ENCODE data around the gene SRL.

SRL gene

DNA sequence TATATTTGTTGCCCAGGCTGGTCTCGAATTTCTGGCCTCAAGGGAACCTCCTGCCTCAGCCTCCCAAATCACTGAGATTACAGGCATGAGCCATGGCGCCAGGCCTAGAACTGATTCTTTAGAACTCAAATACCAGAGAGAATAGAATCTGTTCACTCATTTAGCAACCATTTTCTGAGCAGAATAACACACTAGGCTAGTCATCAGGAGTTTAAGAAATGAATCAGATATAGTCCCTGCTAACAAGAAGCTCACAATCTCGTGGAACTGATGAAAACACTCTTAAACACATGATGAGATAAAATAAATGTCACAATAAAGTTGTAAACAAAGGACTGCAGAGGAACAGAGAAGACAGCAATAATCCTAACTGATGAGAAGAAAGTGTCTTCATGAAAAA, 69.8 kb downstream of the SRL start:
- TF ChIP-seq ZNF384 (IDR thresholded peaks at IDR 0.05) (no peak), LEF1 (IDR thresholded peaks at IDR 0.05; ENCODE audit: borderline replicate concordance) (no peak)
- DNase-seq (ENCODE audit: extremely low spot score), result no peak
- POLR2A ChIA-PET, result interaction anchor here (1.2 kb wide), 1 partner anchor 12 kb away, joined by 4 read pairs; no protein-coding TSS in a partner anchor
- CTCF ChIA-PET, result no interaction called here

GRCh38 chr16:4169415-4169814, 72.5 kb downstream of the SRL start:
- no peak for TF ChIP-seq ZNF384 (IDR thresholded peaks at IDR 0.05)
- no peak for TF ChIP-seq L3MBTL2 (conservative IDR thresholded peaks at IDR 0.05)
- TF ChIP-seq LEF1 (IDR thresholded peaks at IDR 0.05; ENCODE audit: borderline replicate concordance), result no peak
- TF ChIP-seq ELF4 (IDR thresholded peaks at IDR 0.05), result no peak
- TF ChIP-seq BHLHE40 (IDR thresholded peaks at IDR 0.05; ENCODE audit: borderline replicate concordance), result no peak
- no peak for TF ChIP-seq ARNT (IDR thresholded peaks at IDR 0.05)
- no peak for TF ChIP-seq SP1 (IDR thresholded peaks at IDR 0.05)
- TF ChIP-seq HDGF (IDR thresholded peaks at IDR 0.05; ENCODE audit: borderline replicate concordance), result no peak
- no peak for TF ChIP-seq TARDBP (IDR thresholded peaks at IDR 0.05)
- no peak for TF ChIP-seq NFRKB (IDR thresholded peaks at IDR 0.05)
- no peak for TF ChIP-seq FOXA1 (IDR thresholded peaks at IDR 0.05)
- no peak for TF ChIP-seq FOXM1 (IDR thresholded peaks at IDR 0.05; ENCODE audit: borderline replicate concordance)
- TF ChIP-seq FOXK2 (IDR thresholded peaks at IDR 0.05), result no peak
- TF ChIP-seq SUZ12 (IDR thresholded peaks at IDR 0.05), result no peak
- no peak for TF ChIP-seq PKNOX1 (IDR thresholded peaks at IDR 0.05)
- no peak for TF ChIP-seq CTBP1 (IDR thresholded peaks at IDR 0.05; ENCODE audit: borderline replicate concordance)
- ChIA-PET POLR2A (interaction anchor here (1.1 kb wide), 1 partner anchor 14 kb away, joined by 5 read pairs; no protein-coding TSS in a partner anchor), CTCF (no interaction called here)
- no peak for DNase-seq (ENCODE audit: extremely low spot score)

GRCh38 chr16:4166821-4167220, 75.1 kb downstream of the SRL start:
- POLR2A ChIA-PET, result interaction anchor here (1.3 kb wide), 1 partner anchor 16 kb away, joined by 4 read pairs; no protein-coding TSS in a partner anchor
- DNase-seq (ENCODE audit: extremely low spot score), result no peak
- TF ChIP-seq ELF4 (IDR thresholded peaks at IDR 0.05), result no peak
- TF ChIP-seq SUZ12 (IDR thresholded peaks at IDR 0.05), result no peak
- no peak for TF ChIP-seq TARDBP (IDR thresholded peaks at IDR 0.05)
- TF ChIP-seq ZNF384 (IDR thresholded peaks at IDR 0.05), result no peak
- TF ChIP-seq ARNT (IDR thresholded peaks at IDR 0.05), result no peak
- TF ChIP-seq L3MBTL2 (conservative IDR thresholded peaks at IDR 0.05), result no peak
- TF ChIP-seq NFRKB (IDR thresholded peaks at IDR 0.05), result no peak
- TF ChIP-seq FOXA1 (IDR thresholded peaks at IDR 0.05), result no peak
- TF ChIP-seq SP1 (IDR thresholded peaks at IDR 0.05), result no peak
- no peak for TF ChIP-seq LEF1 (IDR thresholded peaks at IDR 0.05; ENCODE audit: borderline replicate concordance)
- no peak for TF ChIP-seq HDGF (IDR thresholded peaks at IDR 0.05; ENCODE audit: borderline replicate concordance)
- TF ChIP-seq BHLHE40 (IDR thresholded peaks at IDR 0.05; ENCODE audit: borderline replicate concordance), result no peak
- no peak for TF ChIP-seq FOXK2 (IDR thresholded peaks at IDR 0.05)
- no peak for TF ChIP-seq CTBP1 (IDR thresholded peaks at IDR 0.05; ENCODE audit: borderline replicate concordance)
- TF ChIP-seq FOXM1 (IDR thresholded peaks at IDR 0.05; ENCODE audit: borderline replicate concordance), result no peak
- TF ChIP-seq PKNOX1 (IDR thresholded peaks at IDR 0.05), result no peak
- CTCF ChIA-PET, result no interaction called here

DNA sequence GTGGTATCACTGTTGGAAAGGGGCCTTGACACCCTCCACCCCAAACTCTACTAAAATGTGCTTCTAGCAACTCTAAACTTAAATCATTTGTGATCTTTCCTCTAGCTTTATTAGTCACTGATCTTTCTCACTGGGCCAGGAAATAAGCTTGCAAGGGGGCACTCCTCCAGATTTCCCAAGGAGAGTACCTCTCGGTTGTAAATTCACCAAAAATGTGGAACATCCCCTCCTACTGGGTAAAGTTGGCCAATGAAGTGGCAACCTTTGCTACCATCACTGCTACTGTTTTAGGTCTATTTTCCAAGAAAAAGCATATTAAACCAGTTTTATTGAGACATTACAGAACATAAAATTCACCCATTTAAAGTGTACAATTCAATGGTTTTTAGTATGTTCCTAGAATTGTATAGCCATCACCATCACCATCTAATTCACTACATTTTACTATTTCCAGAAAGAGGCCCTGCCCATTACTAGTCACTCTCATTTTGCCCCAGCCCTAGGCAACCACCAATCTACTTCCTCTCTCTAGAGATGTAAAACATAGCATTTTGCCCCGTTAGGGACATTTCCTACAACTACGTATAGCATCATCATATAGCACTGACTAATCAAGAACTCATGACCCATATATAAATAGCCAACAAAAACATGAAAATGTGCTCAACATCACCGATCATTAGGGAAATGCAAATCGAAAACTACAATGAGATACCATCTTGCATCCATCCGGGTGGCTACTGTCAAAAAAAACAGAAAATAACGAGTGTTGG, 81.0 kb downstream of the SRL start:
- POLR2A ChIA-PET, result no interaction called here
- DNase-seq (ENCODE audit: extremely low spot score), result no peak
- CTCF ChIA-PET, result no interaction called here
- no peak for TF ChIP-seq LEF1 (IDR thresholded peaks at IDR 0.05; ENCODE audit: borderline replicate concordance)
- no peak for TF ChIP-seq ELF4 (IDR thresholded peaks at IDR 0.05)
- TF ChIP-seq TARDBP (IDR thresholded peaks at IDR 0.05), result no peak
- TF ChIP-seq FOXM1 (IDR thresholded peaks at IDR 0.05; ENCODE audit: borderline replicate concordance), result no peak
- no peak for TF ChIP-seq FOXA1 (IDR thresholded peaks at IDR 0.05)
- TF ChIP-seq ARNT (IDR thresholded peaks at IDR 0.05), result no peak
- no peak for TF ChIP-seq HDGF (IDR thresholded peaks at IDR 0.05; ENCODE audit: borderline replicate concordance)
- TF ChIP-seq SP1 (IDR thresholded peaks at IDR 0.05), result no peak
- TF ChIP-seq SUZ12 (IDR thresholded peaks at IDR 0.05), result no peak
- TF ChIP-seq NFRKB (IDR thresholded peaks at IDR 0.05), result no peak

DNA sequence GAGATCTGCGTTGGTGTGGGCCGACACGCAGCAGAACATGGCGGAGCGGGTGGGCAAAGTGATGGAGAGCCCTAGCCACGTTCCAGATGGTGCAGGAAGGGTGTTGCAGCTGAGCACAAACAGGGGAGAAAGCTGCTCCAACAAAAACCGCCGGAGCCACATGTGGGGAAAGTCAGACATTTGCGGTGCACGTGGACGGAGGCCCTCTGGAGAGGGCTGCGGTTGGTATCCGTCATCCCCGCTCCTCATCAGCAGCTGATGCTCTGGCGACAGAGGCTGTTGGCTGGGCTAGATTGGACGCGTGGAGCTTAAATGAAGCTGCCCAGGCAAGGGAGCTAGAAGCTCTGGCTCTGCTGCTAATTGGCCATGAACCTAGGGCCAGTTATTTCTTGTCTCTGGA, 82.2 kb downstream of the SRL start:
- TF ChIP-seq NFRKB (IDR thresholded peaks at IDR 0.05) (no peak), CTBP1 (IDR thresholded peaks at IDR 0.05; ENCODE audit: borderline replicate concordance) (no peak), TARDBP (IDR thresholded peaks at IDR 0.05) (no peak), ELF4 (IDR thresholded peaks at IDR 0.05) (no peak), SUZ12 (IDR thresholded peaks at IDR 0.05) (no peak), FOXK2 (IDR thresholded peaks at IDR 0.05) (no peak), PKNOX1 (IDR thresholded peaks at IDR 0.05) (no peak), FOXM1 (IDR thresholded peaks at IDR 0.05; ENCODE audit: borderline replicate concordance) (no peak), L3MBTL2 (conservative IDR thresholded peaks at IDR 0.05) (no peak), ARNT (IDR thresholded peaks at IDR 0.05) (no peak), LEF1 (IDR thresholded peaks at IDR 0.05; ENCODE audit: borderline replicate concordance) (no peak), ZNF384 (IDR thresholded peaks at IDR 0.05) (no peak), HDGF (IDR thresholded peaks at IDR 0.05; ENCODE audit: borderline replicate concordance) (no peak), BHLHE40 (IDR thresholded peaks at IDR 0.05; ENCODE audit: borderline replicate concordance) (no peak), FOXA1 (IDR thresholded peaks at IDR 0.05) (no peak)
- POLR2A ChIA-PET, result no interaction called here
- CTCF ChIA-PET, result no interaction called here
- DNase-seq (ENCODE audit: extremely low spot score), result no peak
